HG03135 (cell line): Measurements from ENCODE around the gene RELA.
"Not testable (repeated sequence)": the region's sequence is repeated elsewhere in the genome, so short reads cannot be mapped to it uniquely, and the experiment has no call there.

Experiments used
- ATAC-seq: cut with Tn5 transposase; IDR thresholded peaks from one replicate; pipeline ENCODE4 v1.9.1; 2021; ENCODE audit warnings: mild to moderate bottlenecking, moderate library complexity; ENCODE audit not compliant: unreplicated experiment

RELA gene

DNA sequence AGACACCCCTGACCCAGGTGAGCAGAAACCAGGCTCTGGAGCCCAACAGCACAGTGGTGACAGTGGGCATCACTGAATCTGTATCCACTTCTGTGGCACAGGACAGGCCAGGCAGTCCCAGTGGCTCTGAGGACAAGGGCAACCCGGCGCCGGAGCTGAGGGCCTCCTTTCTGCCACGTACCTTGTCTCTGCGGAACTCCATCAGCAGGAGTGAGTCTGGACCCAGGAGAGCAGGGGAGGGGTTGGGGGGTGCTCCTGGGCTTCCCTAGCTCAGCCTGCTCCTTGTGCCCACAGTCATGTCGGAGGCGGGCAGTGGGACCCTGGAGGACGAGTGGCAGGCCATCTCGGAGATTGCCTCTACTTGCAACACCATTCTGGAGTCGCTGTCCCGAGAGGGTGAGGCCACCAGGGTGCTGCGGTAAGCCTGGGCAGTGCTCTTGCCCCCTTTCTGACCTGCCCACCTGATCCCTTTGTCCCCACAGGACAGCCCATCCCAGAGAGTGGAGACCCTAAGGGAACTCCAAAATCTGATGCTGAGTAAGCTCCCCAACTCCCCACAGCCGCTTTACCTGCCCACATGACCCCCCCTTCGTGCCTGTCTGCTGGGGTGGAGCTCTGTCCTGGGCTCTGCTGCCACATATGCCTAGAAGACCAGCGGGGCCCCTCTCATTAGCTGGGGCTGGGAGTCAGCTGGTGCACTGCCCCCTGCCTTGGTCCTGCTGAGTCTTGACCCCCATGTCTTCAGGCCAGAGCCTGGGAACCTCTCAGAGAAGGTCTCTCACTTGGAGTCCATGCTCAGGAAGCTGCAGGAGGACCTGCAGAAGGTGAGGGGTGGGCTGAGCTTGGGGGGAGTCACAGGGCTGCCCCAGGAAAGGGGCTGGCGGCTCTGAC is 12.8 kb downstream of the RELA start:
- no peak for ATAC-seq

- no peak for ATAC-seq
Measured at GRCh38 chr11:65648997-65649493, 13.7 kb downstream of the RELA start.

GRCh38 chr11:65646958-65647701 is 15.6 kb downstream of the RELA start:
- ATAC-seq = no peak

GRCh38 chr11:65646288-65646957 is 16.3 kb downstream of the RELA start:
- ATAC-seq = no peak

DNA sequence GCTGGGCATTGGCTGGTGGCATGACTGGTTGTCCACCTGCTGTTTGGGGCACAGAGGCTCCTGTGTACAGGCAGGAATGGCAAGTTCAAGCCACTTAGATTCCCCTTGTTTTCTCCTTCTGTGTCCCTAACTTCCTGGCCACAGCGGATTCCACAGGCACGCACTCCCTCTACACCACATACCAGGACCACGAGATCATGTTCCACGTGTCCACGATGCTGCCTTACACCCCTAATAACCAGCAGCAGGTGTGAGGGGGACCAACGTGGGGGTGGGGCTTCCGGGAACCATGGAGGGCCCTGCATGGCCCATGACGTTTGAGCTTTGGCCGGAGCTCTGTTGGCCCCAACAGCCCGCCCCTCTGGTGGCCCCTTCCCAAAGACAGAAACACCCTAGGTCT is 17.0 kb downstream of the RELA start:
- no peak for ATAC-seq

DNA sequence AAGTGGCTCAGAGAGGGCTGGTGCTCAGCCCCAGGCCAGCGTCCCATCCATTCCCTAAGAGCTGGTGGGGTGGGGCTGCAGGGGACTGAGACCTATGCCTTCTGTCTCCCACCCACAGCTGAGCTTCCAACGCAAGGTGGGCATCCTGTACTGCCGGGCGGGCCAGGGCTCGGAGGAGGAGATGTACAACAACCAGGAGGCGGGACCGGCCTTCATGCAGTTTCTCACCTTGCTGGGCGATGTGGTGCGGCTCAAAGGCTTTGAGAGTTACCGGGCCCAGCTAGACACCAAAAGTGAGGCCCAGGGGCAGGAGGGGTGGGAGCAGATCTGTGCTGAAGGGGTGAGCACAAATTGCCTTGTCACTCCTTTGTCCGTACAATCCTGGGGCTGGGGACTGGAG is 17.9 kb downstream of the RELA start:
- no peak for ATAC-seq

DNA sequence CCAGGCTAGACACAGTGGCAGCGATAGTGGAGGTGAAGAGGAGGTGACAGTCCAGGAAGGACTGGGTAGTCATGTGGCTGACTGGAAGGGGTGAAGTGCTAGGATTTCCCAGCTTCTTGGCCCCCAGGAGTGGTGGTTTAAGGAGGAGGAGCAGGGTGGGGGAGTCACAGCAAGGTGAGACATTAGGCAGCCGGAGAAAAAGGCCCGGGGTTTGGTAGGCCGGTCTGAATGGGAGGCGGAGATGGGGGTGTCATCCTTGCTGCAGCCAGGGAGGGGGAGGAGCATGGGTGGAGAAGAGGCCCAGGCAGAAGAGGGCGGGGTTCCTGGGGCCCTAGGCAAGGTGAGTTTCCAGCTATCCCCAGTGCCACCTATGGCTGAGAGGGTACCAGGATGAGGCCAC is 18.7 kb downstream of the RELA start:
- no peak for ATAC-seq

DNA sequence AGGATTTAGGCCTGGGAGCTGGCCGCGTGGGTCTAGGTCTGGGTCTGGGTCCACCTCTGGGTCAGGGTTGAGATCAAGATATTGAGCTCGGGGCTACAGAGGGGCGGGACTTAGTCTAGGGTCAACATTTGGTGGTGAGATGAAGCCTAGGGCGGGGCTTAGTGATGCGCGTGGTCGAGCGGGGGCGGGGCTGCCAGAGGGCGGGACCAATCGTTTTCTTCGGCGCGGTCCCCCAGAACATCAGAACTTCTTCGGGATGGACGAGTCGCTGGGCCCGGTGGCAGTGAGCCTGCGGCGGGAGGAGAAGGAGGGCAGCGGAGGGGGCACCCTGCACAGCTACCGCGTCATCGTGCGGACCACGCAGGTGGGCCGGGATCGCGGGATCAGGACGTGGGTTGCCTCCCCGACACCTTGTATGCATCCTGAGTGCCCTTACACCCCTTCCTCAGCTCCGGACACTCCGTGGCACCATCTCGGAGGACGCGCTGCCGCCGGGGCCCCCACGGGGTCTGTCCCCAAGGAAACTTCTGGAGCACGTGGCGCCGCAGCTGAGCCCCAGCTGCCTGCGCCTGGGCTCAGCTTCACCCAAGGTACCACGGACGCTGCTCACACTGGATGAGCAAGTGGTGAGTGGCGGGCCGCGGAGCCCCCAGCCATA is 20.6 kb downstream of the RELA start:
- no peak for ATAC-seq

DNA sequence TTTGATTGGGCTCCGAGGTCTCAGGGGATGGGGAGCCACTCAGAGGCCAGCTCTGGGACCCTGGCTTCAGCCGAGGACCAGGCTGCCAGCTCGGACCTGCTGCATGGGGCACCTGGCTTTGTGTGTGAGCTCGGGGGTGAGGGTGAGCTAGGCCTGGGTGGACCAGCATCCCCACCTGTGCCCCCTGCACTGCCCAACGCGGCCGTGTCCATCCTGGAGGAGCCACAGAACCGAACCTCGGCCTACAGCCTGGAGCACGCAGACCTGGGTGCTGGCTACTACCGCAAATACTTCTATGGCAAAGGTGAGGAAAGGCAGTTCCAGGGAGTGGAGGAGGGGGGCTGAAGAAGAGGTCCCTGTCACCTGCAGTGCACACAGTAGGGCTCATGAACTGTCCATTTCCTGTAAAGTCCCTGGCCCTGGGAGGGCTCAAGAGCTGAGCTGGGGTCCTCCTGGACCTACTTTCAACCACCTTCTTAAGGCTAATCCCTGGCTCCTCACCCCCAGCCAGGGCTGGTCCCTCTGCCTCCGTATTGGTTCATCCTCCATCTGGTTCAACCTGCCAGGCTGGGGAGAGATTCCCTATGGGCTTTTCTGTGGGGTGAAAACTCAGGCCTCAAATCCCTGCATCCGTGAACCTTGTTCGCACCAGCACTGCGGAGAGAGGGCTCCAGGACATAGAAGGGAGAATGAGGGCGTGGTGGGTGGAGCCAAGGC is 21.3 kb downstream of the RELA start:
- ATAC-seq = no peak

DNA sequence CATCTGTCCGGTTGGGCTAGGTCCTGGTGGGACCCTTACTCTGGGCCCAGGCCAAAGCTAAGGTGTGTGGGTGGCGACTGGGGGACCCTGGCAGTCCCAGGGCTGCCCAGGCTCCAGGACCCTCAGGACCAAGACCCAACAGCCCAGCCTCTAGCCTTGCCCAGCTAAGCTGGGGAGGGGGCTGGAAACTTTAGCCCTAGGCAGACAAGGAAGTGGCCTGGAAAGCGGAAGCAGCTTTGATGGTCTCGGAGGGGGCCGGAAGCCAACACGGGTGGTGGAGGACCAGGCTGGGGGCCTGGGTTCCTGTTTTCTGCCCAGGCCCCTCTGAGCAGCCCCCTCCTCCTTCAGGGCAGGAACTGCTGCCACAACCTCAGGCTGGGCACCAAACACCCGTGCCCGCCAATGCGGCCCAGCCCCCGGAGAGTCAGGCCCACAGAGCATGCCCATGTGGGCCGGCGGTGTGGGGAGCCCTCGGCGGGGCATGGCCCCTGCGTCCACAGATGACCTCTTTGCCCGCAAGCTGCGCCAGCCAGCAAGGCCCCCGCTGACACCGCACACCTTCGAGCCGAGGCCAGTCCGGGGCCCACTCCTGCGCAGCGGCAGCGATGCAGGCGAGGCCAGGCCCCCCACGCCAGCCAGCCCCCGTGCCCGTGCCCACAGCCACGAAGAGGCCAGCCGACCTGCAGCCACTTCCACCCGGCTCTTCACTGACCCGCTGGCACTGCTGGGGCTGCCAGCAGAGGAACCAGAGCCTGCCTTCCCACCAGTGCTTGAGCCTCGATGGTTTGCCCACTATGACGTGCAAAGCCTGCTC is 22.0 kb downstream of the RELA start:
- ATAC-seq = no peak

GRCh38 chr11:65639623-65640482 is 22.9 kb downstream of the RELA start:
- peak; percentile 40 for ATAC-seq

DNA sequence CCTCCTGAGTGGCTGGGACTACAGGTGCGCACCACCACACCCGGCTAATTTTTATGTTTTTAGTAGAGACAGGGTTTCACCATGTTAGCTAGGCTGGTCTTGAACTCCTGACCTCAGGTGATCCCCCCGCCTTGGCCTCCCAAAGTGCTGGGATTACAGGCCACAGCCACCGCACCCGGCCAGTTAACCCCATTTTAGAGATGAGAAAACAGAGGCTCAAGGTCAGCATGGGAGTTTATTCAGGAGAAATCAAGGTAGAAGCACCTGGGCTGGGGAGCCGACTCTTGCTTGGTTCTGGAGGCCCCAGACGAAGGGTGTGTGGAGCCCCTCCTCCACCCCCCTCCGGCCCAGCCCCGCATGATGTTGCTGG is 23.5 kb downstream of the RELA start:
- not testable (repeated sequence) for ATAC-seq

- peak; percentile 42 for ATAC-seq
Measured at GRCh38 chr11:65637794-65638419, 24.8 kb downstream of the RELA start, which contains the start of gene SIPA1. SIPA1 (plus strand) TSS chr11:65638101; CDS start chr11:65640922, 2,821 bp downstream.

- ATAC-seq = no peak
Measured at GRCh38 chr11:65637032-65637557, 25.6 kb downstream of the RELA start.

DNA sequence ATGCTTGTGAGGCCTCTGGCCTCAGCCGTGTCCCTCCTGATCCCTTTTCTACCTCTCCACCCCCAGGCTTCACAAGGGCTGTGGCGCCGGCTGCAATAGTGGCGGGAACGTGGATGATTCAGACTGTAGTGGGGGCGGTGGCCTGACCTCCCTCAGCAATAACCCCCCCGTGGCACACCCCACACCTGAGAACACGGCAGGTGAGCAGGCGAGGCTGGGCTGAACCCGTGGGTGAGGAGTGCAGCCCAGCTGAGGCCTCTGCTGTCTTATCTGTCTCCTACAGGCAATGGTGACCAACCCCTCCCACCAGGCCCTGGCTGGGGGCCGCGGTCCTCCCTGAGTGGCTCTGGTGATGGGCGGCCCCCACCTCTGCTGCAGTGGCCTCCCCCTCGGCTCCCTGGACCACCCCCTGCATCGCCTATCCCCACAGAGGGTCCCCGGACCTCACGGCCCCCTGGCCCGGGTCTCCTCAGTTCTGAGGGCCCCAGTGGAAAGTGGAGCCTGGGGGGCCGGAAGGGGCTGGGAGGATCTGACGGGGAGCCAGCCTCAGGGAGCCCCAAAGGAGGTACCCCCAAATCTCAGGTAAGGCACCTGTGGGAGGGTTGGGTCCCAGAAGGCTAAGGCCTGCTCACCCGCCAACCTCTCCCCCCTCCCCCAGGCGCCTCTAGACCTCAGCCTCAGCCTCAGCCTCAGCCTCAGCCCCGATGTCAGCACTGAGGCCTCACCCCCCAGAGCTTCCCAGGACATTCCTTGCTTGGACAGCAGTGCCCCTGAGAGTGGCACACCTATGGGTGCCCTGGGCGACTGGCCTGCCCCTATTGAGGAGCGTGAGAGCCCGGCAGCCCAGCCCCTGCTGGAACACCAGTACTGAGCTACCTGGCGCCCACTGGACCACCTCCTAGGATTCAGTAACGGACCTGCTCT is 26.3 kb downstream of the RELA start:
- no peak for ATAC-seq

- ATAC-seq = no peak
Measured at GRCh38 chr11:65634905-65635731, 27.6 kb downstream of the RELA start.
